Colonic mucosa (tissue), 4 donors: ENCODE measurements around the gene ADNP. TPM values are rescaled to one million over a fixed set of nuclear protein-coding genes. Genes with fewer than 3 reads are reported as not detected.

Experiments
- DNase-seq: peaks from one replicate; pipeline ENCODE4 v3.0.0-alpha.2; 2020
- H3K27ac ChIP-seq: fragments of 200-600 bp; one replicate; pipeline ENCODE4 v1.8.0; 2021
- H3K27me3 ChIP-seq: fragments of 200-600 bp; one replicate; pipeline ENCODE4 v1.8.0; 2021
- H3K36me3 ChIP-seq: fragments of 200-600 bp; one replicate; pipeline ENCODE4 v1.8.0; 2021
- H3K4me1 ChIP-seq: fragments of 200-600 bp; one replicate; pipeline ENCODE4 v1.8.0; 2021; ENCODE audit warnings: mild to moderate bottlenecking
- H3K4me3 ChIP-seq: fragments of 200-600 bp; one replicate; pipeline ENCODE4 v1.8.0; 2021
- H3K9ac ChIP-seq, 2 donors: one replicate each; pipeline ENCODE4 v1.7.0; 2013; ENCODE audit warnings: control low read depth in 2 of 2, low read depth in 2 of 2, low read length in 2 of 2
- H3K9me3 ChIP-seq: fragments of 200-600 bp; one replicate; pipeline ENCODE4 v1.8.0; 2021
- CTCF ChIP-seq: fragments of 200-600 bp; IDR thresholded peaks from one replicate; pipeline ENCODE4 v1.8.0; 2022; ENCODE audit warnings: antibody characterized with exemption, mild to moderate bottlenecking
- intact Hi-C: fragments of 100-400 bp; cut with DNase I; formaldehyde crosslinking; loops from one replicate; pipeline ENCODE4 v1.14.1; 2022
- total RNA-seq, 2 donors: library from RNA; stranded (reverse); fragmentation: NEBNext Ultra II Directional in 1 of 2; extraction: Animal tissue kit (Norgen Biotek cat#: 25700) in 1 of 2; gene quantifications; one replicate each; pipeline ENCODE4 v1.2.1, GENCODE V29; 2021
- donor health status: healthy.
- donor health status: DM: no; HTN: no; CAD: no.
- donor health status: DM: no; HTN: no; CAD: no.

ADNP gene
- total RNA-seq, 2 donors from 2014 or later, result 46.8 to 54.0 TPM

- Histone ChIP-seq H3K4me1 (no peaks in the 10 kb centered on the region), H3K27ac (no peak overlapping the region), H3K36me3 (peaks cover 9% of the 10 kb centered on the region), H3K4me3 (no peak overlapping the region), H3K9ac (no peak overlapping the region), H3K9me3 (no peaks in the 10 kb centered on the region), H3K27me3 (no peaks in the 10 kb centered on the region)
- DNase-seq, result no peak
- intact Hi-C loops, result no loop called here
- TF ChIP-seq CTCF, result no peak
Observed at GRCh38 chr20:50891138-50891537, 40.1 kb downstream of the ADNP start.

- H3K9ac ChIP-seq, result no peak overlapping the region
- H3K27me3 ChIP-seq, result no peaks in the 10 kb centered on the region
- intact Hi-C loops, result no loop called here
- no peaks in the 10 kb centered on the region for H3K9me3 ChIP-seq
- H3K36me3 ChIP-seq, result no peaks in the 10 kb centered on the region
- H3K4me1 ChIP-seq, result no peaks in the 10 kb centered on the region
- DNase-seq, result no peak
- no peak for TF ChIP-seq CTCF
- H3K27ac ChIP-seq, result no peak overlapping the region
- no peak overlapping the region for H3K4me3 ChIP-seq
Observed at GRCh38 chr20:50887576-50887975, 43.7 kb downstream of the ADNP start.

GRCh38 chr20:50886184-50886790 lies 45.0 kb downstream of the ADNP start:
- Histone ChIP-seq H3K9me3 (no peaks in the 10 kb centered on the region), H3K9ac (no peak overlapping the region), H3K27ac (no peak overlapping the region), H3K4me1 (no peaks in the 10 kb centered on the region), H3K27me3 (no peaks in the 10 kb centered on the region), H3K4me3 (no peak overlapping the region), H3K36me3 (no peaks in the 10 kb centered on the region)
- intact Hi-C loops, result no loop called here
- DNase-seq, result no peak
- TF ChIP-seq CTCF, result no peak

- Histone ChIP-seq H3K9me3 (no peaks in the 10 kb centered on the region), H3K4me1 (no peaks in the 10 kb centered on the region), H3K4me3 (no peak overlapping the region), H3K36me3 (no peaks in the 10 kb centered on the region), H3K27me3 (no peaks in the 10 kb centered on the region), H3K9ac (no peak overlapping the region), H3K27ac (no peak overlapping the region)
- intact Hi-C loops, result no loop called here
- no peak for DNase-seq
- TF ChIP-seq CTCF, result no peak
Observed at GRCh38 chr20:50885781-50886180, 45.5 kb downstream of the ADNP start.

- H3K9ac ChIP-seq, result no peak overlapping the region
- H3K27me3 ChIP-seq, result no peaks in the 10 kb centered on the region
- TF ChIP-seq CTCF, result no peak
- H3K9me3 ChIP-seq, result no peaks in the 10 kb centered on the region
- no peaks in the 10 kb centered on the region for H3K36me3 ChIP-seq
- no peak for DNase-seq
- H3K27ac ChIP-seq, result no peak overlapping the region
- no peaks in the 10 kb centered on the region for H3K4me1 ChIP-seq
- no peak overlapping the region for H3K4me3 ChIP-seq
- intact Hi-C loops, result no loop called here
Observed at GRCh38 chr20:50885068-50885467, 46.2 kb downstream of the ADNP start.
